ENCODE measurements around the gene AKNA.

The AKNA gene

GRCh38 chr9:114346146-114346545 lies 41.6 kb downstream of the AKNA start:
- no peak for DNase-seq (ENCODE audit: low read depth)
- TF ChIP-seq CTCF (IDR thresholded peaks at IDR 0.05; ENCODE audit: insufficient read depth, low read depth, low read length, missing control alignments): no peak
- no peak overlapping the region for H3K4me3 ChIP-seq (ENCODE audit: low read depth, low read length)

- no peak for TF ChIP-seq CTCF (IDR thresholded peaks at IDR 0.05; ENCODE audit: insufficient read depth, low read depth, low read length, missing control alignments)
- H3K4me3 ChIP-seq (ENCODE audit: low read depth, low read length): no peak overlapping the region
- DNase-seq (ENCODE audit: low read depth): no peak
Measured at GRCh38 chr9:114345493-114346065, 42.2 kb downstream of the AKNA start.

- no peak overlapping the region for H3K4me3 ChIP-seq (ENCODE audit: low read depth, low read length)
- TF ChIP-seq CTCF (IDR thresholded peaks at IDR 0.05; ENCODE audit: insufficient read depth, low read depth, low read length, missing control alignments): no peak
- DNase-seq (ENCODE audit: low read depth): no peak
Measured at GRCh38 chr9:114344692-114345091, 43.1 kb downstream of the AKNA start.

GRCh38 chr9:114344188-114344566 lies 43.6 kb downstream of the AKNA start:
- DNase-seq (ENCODE audit: low read depth): no peak
- no peak for TF ChIP-seq CTCF (IDR thresholded peaks at IDR 0.05; ENCODE audit: insufficient read depth, low read depth, low read length, missing control alignments)
- H3K4me3 ChIP-seq (ENCODE audit: low read depth, low read length): no peak overlapping the region

GRCh38 chr9:114343471-114344187 lies 44.2 kb downstream of the AKNA start:
- no peak overlapping the region for H3K4me3 ChIP-seq (ENCODE audit: low read depth, low read length)
- no peak for TF ChIP-seq CTCF (IDR thresholded peaks at IDR 0.05; ENCODE audit: insufficient read depth, low read depth, low read length, missing control alignments)
- no peak for DNase-seq (ENCODE audit: low read depth)

- H3K4me3 ChIP-seq (ENCODE audit: low read depth, low read length): no peak overlapping the region
- TF ChIP-seq CTCF (IDR thresholded peaks at IDR 0.05; ENCODE audit: insufficient read depth, low read depth, low read length, missing control alignments): no peak
- DNase-seq (ENCODE audit: low read depth): no peak
Measured at GRCh38 chr9:114342755-114343440, 44.9 kb downstream of the AKNA start.

All from GM12865 (cell line).